Measurements from ENCODE around the gene TXLNA.

Gene TXLNA

GRCh38 chr1:32208469-32208868 lies 29.0 kb downstream of the TXLNA start:
- in situ Hi-C loops (cut with HindIII; ENCODE audit: low sequenced_read_pairs) = loop anchor here (5.0 kb wide), 1 partner anchor 199 kb away; no protein-coding TSS in a partner anchor

- in situ Hi-C loops (cut with HindIII; ENCODE audit: low sequenced_read_pairs) = loop anchor here (5.0 kb wide), 1 partner anchor 198 kb away; no protein-coding TSS in a partner anchor
Measured at GRCh38 chr1:32208891-32209328, 29.4 kb downstream of the TXLNA start, which contains the start of gene DCDC2B. DCDC2B (plus strand) TSS chr1:32209089; CDS start chr1:32209094, 5 bp downstream.

GRCh38 chr1:32215629-32216480 lies 36.4 kb downstream of the TXLNA start:
- in situ Hi-C loops (cut with HindIII; ENCODE audit: low sequenced_read_pairs) = no loop called here

GRCh38 chr1:32216566-32216965 lies 37.1 kb downstream of the TXLNA start:
- in situ Hi-C loops (cut with HindIII; ENCODE audit: low sequenced_read_pairs) = no loop called here

- in situ Hi-C loops (cut with HindIII; ENCODE audit: low sequenced_read_pairs) = no loop called here
Measured at GRCh38 chr1:32219022-32219421, 39.5 kb downstream of the TXLNA start.

- in situ Hi-C loops (cut with HindIII; ENCODE audit: low sequenced_read_pairs) = no loop called here
Measured at GRCh38 chr1:32220746-32221580, 41.5 kb downstream of the TXLNA start.

- in situ Hi-C loops (cut with HindIII; ENCODE audit: low sequenced_read_pairs) = no loop called here
Measured at GRCh38 chr1:32221581-32221979, 42.1 kb downstream of the TXLNA start.

- in situ Hi-C loops (cut with HindIII; ENCODE audit: low sequenced_read_pairs) = no loop called here
Measured at GRCh38 chr1:32221980-32222755, 42.7 kb downstream of the TXLNA start, which contains the start of the genes EIF3I and TMEM234. EIF3I (plus strand) TSS chr1:32222407; CDS start chr1:32222442, 35 bp downstream. TMEM234 (minus strand) TSS chr1:32222353; CDS start chr1:32222322, 31 bp downstream.

- in situ Hi-C loops (cut with HindIII; ENCODE audit: low sequenced_read_pairs) = no loop called here
Measured at GRCh38 chr1:32223683-32224082, 44.2 kb downstream of the TXLNA start.

- in situ Hi-C loops (cut with HindIII; ENCODE audit: low sequenced_read_pairs) = no loop called here
Measured at GRCh38 chr1:32224285-32224684, 44.8 kb downstream of the TXLNA start.

GRCh38 chr1:32228771-32229170 lies 49.3 kb downstream of the TXLNA start:
- in situ Hi-C loops (cut with HindIII; ENCODE audit: low sequenced_read_pairs) = no loop called here

GRCh38 chr1:32231843-32232432 lies 52.5 kb downstream of the TXLNA start:
- in situ Hi-C loops (cut with HindIII; ENCODE audit: low sequenced_read_pairs) = no loop called here

- in situ Hi-C loops (cut with HindIII; ENCODE audit: low sequenced_read_pairs) = no loop called here
Measured at GRCh38 chr1:32232558-32233304, 53.3 kb downstream of the TXLNA start.

- in situ Hi-C loops (cut with HindIII; ENCODE audit: low sequenced_read_pairs) = no loop called here
Measured at GRCh38 chr1:32234792-32235191, 55.3 kb downstream of the TXLNA start.

- in situ Hi-C loops (cut with HindIII; ENCODE audit: low sequenced_read_pairs) = no loop called here
Measured at GRCh38 chr1:32239337-32239736, 59.9 kb downstream of the TXLNA start.

- in situ Hi-C loops (cut with HindIII; ENCODE audit: low sequenced_read_pairs) = no loop called here
Measured at GRCh38 chr1:32239790-32240139, 60.3 kb downstream of the TXLNA start.

- in situ Hi-C loops (cut with HindIII; ENCODE audit: low sequenced_read_pairs) = no loop called here
Measured at GRCh38 chr1:32240140-32240951, 60.9 kb downstream of the TXLNA start.

GRCh38 chr1:32241001-32241763 lies 61.7 kb downstream of the TXLNA start:
- in situ Hi-C loops (cut with HindIII; ENCODE audit: low sequenced_read_pairs) = no loop called here

Measured in endothelial cell of hepatic sinusoid (primary cell).